Endothelial cell of umbilical vein (primary cell): ENCODE data around the gene C1orf146. TPM values are rescaled to one million over a fixed set of nuclear protein-coding genes. Genes with fewer than 3 reads are reported as not detected.

Experiments
- BruUV-seq: library from RNA; stranded (reverse); fragments of 400-500 nt; replicated peaks from 2 replicates; lab custom pipeline; 2021; lab: Mats Ljungman, UMichigan
- CTCF ChIA-PET: fragments of 300-600, 350-600 bp; sonication (Branson Sonifier 250); formaldehyde crosslinking; loops from one replicate; lab custom pipeline; 2021; ENCODE audit warnings: antibody characterized with exemption, inconsistent platforms; lab: Charles Lee
- POLR2A ChIA-PET: fragments of 300-600, 350-600 bp; sonication (Branson Sonifier 250); formaldehyde crosslinking; loops from one replicate; lab custom pipeline; 2021; ENCODE audit warnings: antibody characterized with exemption, inconsistent platforms; lab: Charles Lee
- DNase-seq: peaks from one replicate; pipeline ENCODE4 v3.0.0-alpha.2; 2011; ENCODE audit warnings: low read depth, low spot score
- FAIRE-seq: peaks from 2 replicates; lab custom pipeline; 2011; peaks lifted over from hg19 to GRCh38; lab: Jason Lieb, UNC
- H2AFZ ChIP-seq: 2 replicates; pipeline ENCODE4 v1.6.0; 2012; ENCODE audit warnings: low read depth, low read length, control low read depth, inconsistent platforms
- H3K27ac ChIP-seq: 2 replicates; pipeline ENCODE4 v1.5.1; 2011; ENCODE audit warnings: low read depth, mild to moderate bottlenecking, control low read depth, low read length, moderate library complexity; ENCODE audit not compliant: insufficient read depth
- H3K27me3 ChIP-seq, 2 experiments: 2 replicates each; pipeline versions ENCODE4 v1.6.0 to v1.6.1; 2011; ENCODE audit warnings: low read length in 2 of 2, mixed read lengths in 1 of 2; ENCODE audit not compliant: control insufficient read depth in 2 of 2, insufficient read depth in 2 of 2
- H3K36me3 ChIP-seq, 2 experiments: 2 replicates in 1 of 2; 3 replicates in 1 of 2; pipeline ENCODE4 v1.5.1; 2011; ENCODE audit warnings: low read length in 2 of 2, mild to moderate bottlenecking in 1 of 2, moderate library complexity in 1 of 2; ENCODE audit not compliant: control insufficient read depth in 2 of 2, insufficient read depth in 2 of 2; ENCODE audit errors: extremely low read depth in 1 of 2
- H3K4me1 ChIP-seq: 3 replicates; pipeline ENCODE4 v1.5.1; 2011; ENCODE audit warnings: mild to moderate bottlenecking, low read length; ENCODE audit not compliant: control insufficient read depth, insufficient read depth; ENCODE audit errors: extremely low read depth
- H3K4me2 ChIP-seq: 2 replicates; pipeline ENCODE4 v1.6.1; 2011; ENCODE audit warnings: low read length, control low read depth, mixed read lengths; ENCODE audit not compliant: insufficient read depth
- H3K4me3 ChIP-seq, 3 experiments: fragments of 200-600 bp in 1 of 3; sonication (generic), shearing (Covaris generic) in 1 of 3; replicated peaks in 1 of 3; 2 replicates each; pipeline ENCODE4 v1.5.1; 2011 to 2016; ENCODE audit warnings: control low read depth in 3 of 3, low read length in 3 of 3, mild to moderate bottlenecking in 2 of 3, inconsistent platforms in 1 of 3, low read depth in 1 of 3, moderate library complexity in 1 of 3; ENCODE audit not compliant: insufficient read depth in 1 of 3
- H3K79me2 ChIP-seq: 2 replicates; pipeline ENCODE4 v1.6.0; 2012; ENCODE audit warnings: low read length, inconsistent platforms; ENCODE audit not compliant: control insufficient read depth, insufficient read depth
- H3K9ac ChIP-seq: replicated peaks from 2 replicates; pipeline ENCODE3; 2011; ENCODE audit warnings: low read length, control low read depth; ENCODE audit not compliant: insufficient read depth; ENCODE audit errors: extremely low read depth
- H3K9me1 ChIP-seq: replicated peaks from 3 replicates; pipeline ENCODE4 v1.6.0; 2011; ENCODE audit warnings: mild to moderate bottlenecking, low read length; ENCODE audit not compliant: control insufficient read depth, insufficient read depth; ENCODE audit errors: extremely low read depth
- H3K9me3 ChIP-seq: replicated peaks from 2 replicates; pipeline ENCODE4 v1.5.1; 2012; ENCODE audit warnings: low read length, inconsistent platforms; ENCODE audit not compliant: control insufficient read depth, insufficient read depth
- H4K20me1 ChIP-seq: replicated peaks from 2 replicates; pipeline ENCODE3; 2011; ENCODE audit warnings: mild to moderate bottlenecking, low read length; ENCODE audit not compliant: control insufficient read depth, insufficient read depth; ENCODE audit errors: extremely low read depth
- CTCF ChIP-seq, 2 donors: IDR thresholded peaks; 1 replicate in 1 of 2; 2 replicates in 1 of 2; pipeline ENCODE4 v1.5.1; 2011; ENCODE audit warnings: low read length in 2 of 2, mild to moderate bottlenecking in 2 of 2, moderate library complexity in 2 of 2, control low read depth in 1 of 2, inconsistent platforms in 1 of 2, low read depth in 1 of 2; ENCODE audit not compliant: insufficient read depth in 1 of 2; ENCODE audit errors: extremely low read depth in 1 of 2
- EZH2 ChIP-seq: IDR thresholded peaks from 2 replicates; pipeline ENCODE4 v1.6.1; 2012; ENCODE audit warnings: borderline replicate concordance, low read depth, mild to moderate bottlenecking, moderate library complexity, low read length, inconsistent platforms; ENCODE audit not compliant: severe bottlenecking
- FOS ChIP-seq: IDR thresholded peaks from 2 replicates; pipeline ENCODE4 v1.6.1; 2011; ENCODE audit warnings: mild to moderate bottlenecking, low read length, moderate library complexity, borderline replicate concordance; ENCODE audit not compliant: insufficient read depth
- GATA2 ChIP-seq: IDR thresholded peaks from 2 replicates; pipeline ENCODE4 v1.7.0; 2011; ENCODE audit warnings: low read depth, mild to moderate bottlenecking, moderate library complexity, mixed read lengths, low read length; ENCODE audit not compliant: insufficient read length, insufficient read depth
- JUN ChIP-seq: IDR thresholded peaks from 2 replicates; pipeline ENCODE4 v1.6.1; 2011; ENCODE audit warnings: borderline replicate concordance, low read depth; ENCODE audit not compliant: insufficient read length, insufficient read depth
- MYC ChIP-seq: IDR thresholded peaks from one replicate; pipeline ENCODE4 v1.6.1; 2011; ENCODE audit warnings: mild to moderate bottlenecking, low read depth, low read length
- POLR2A ChIP-seq: IDR thresholded peaks from 2 replicates; pipeline ENCODE4 v1.6.1; 2012; ENCODE audit warnings: low read depth, mild to moderate bottlenecking, control low read depth, low read length
- POLR2AphosphoS5 ChIP-seq: IDR thresholded peaks from 2 replicates; pipeline ENCODE4 v1.6.1; 2012; ENCODE audit warnings: low read depth, mild to moderate bottlenecking, control low read depth, low read length, moderate library complexity; ENCODE audit not compliant: insufficient read depth
- dilution Hi-C: fragments of 300-500 bp; cut with MboI; formaldehyde crosslinking; loops from one replicate; pipeline ENCODE4 v1.15.0; 2019; ENCODE audit warnings: low sequenced_read_pairs; ENCODE audit not compliant: extremely low pct_ligation_motif_present
- intact Hi-C: fragments of 100-400 bp; cut with micrococcal nuclease; formaldehyde crosslinking; loops from one replicate; pipeline ENCODE4 v1.10.0; 2022
- polyA plus RNA-seq, 4 experiments: library from polyadenylated mRNA; depleted of rRNA in 3 of 4; stranded (reverse) in 3 of 4; unstranded in 1 of 4; fragments of >200 nt; gene quantifications; 2 replicates each; pipeline versions ENCODE4 v1.2.1 to v1.2.3, GENCODE V29; 2011 to 2012; ENCODE audit warnings: missing spikeins in 1 of 4
- total RNA-seq: library from RNA; stranded (reverse); gene quantifications from 2 replicates; pipeline ENCODE4 v1.2.3, GENCODE V29; 2021
- TF ChIP-seq, protein P1 (sequence below): IDR thresholded peaks from 2 replicates; pipeline ENCODE4 v1.6.1; 2011; ENCODE audit not compliant: insufficient read depth, insufficient read length

Gene C1orf146
- total and polyA plus RNA-seq, 2 donors (not counting 3 experiments of a cell fraction or from before 2014, with no cell fraction given) = not detected

- no peaks in the 10 kb centered on the region for H4K20me1 ChIP-seq
- H2AFZ ChIP-seq = no peak overlapping the region
- no peak for DNase-seq
- no peak overlapping the region for H3K4me3 ChIP-seq
- H3K9me1 ChIP-seq = no peaks in the 10 kb centered on the region
- no peaks in the 10 kb centered on the region for H3K79me2 ChIP-seq
- no peak overlapping the region for H3K4me2 ChIP-seq
- H3K27me3 ChIP-seq = no peaks in the 10 kb centered on the region
- intact Hi-C loops (no loop called here), dilution Hi-C loops (no loop called here)
- H3K36me3 ChIP-seq = no peaks in the 10 kb centered on the region
- H3K27ac ChIP-seq = no peak overlapping the region
- no peaks in the 10 kb centered on the region for H3K4me1 ChIP-seq
- ChIA-PET POLR2A (no interaction called here), CTCF (no interaction called here)
- no TSS peak for BruUV-seq
- no peaks in the 10 kb centered on the region for H3K9me3 ChIP-seq
- FAIRE-seq = no peak
- no peak for TF ChIP-seq CTCF (IDR thresholded peaks at IDR 0.05; ENCODE audit: extremely low read depth in 1 of 2, insufficient read depth in 1 of 2, low read depth in 1 of 2, low read length in 2 of 2)
- TF ChIP-seq POLR2A = no peak
- no peak for TF ChIP-seq GATA2
- TF ChIP-seq MYC = no peak
- no peak for TF ChIP-seq POLR2AphosphoS5
- TF ChIP-seq, protein P1, sequence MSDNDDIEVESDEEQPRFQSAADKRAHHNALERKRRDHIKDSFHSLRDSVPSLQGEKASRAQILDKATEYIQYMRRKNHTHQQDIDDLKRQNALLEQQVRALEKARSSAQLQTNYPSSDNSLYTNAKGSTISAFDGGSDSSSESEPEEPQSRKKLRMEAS = no peak
- TF ChIP-seq EZH2 = no peak
- no peak for TF ChIP-seq JUN
- TF ChIP-seq FOS = no peak
- H3K9ac ChIP-seq = no peak overlapping the region
Measured at GRCh38 chr1:92194511-92194910, 23.2 kb upstream of the C1orf146 start.
